HepG2 (cell line): ENCODE data around the gene HNRNPAB.

Experiments used
- NFIB ChIP-seq: sonication (generic); formaldehyde crosslinking; IDR thresholded peaks from 2 replicates; pipeline ENCODE4 v1.9.0; 2021; ENCODE audit warnings: missing genetic modification reagents, mild to moderate bottlenecking, borderline replicate concordance
- SRSF4 ChIP-seq: fragments of 200-400 bp; formaldehyde crosslinking; IDR thresholded peaks from one replicate; pipeline ENCODE4 v1.6.1; 2018; ENCODE audit warnings: mild to moderate bottlenecking, low read depth, low read length, moderate library complexity; ENCODE audit not compliant: poor library complexity, severe bottlenecking
- TCF7L2 ChIP-seq: IDR thresholded peaks from 2 replicates; pipeline ENCODE4 v1.6.1; 2011; ENCODE audit warnings: mild to moderate bottlenecking, low read depth, low read length, moderate library complexity
- YY1 ChIP-seq: IDR thresholded peaks from 2 replicates; pipeline ENCODE4 v1.6.1; 2011; ENCODE audit warnings: low read length, low read depth, moderate library complexity, mild to moderate bottlenecking; ENCODE audit not compliant: insufficient read depth, insufficient replicate concordance

GRCh38 chr5:178213003-178213461, 8.7 kb downstream of the HNRNPAB start:
- TF ChIP-seq SRSF4 (no peak), YY1 (no peak), NFIB (CRISPR knock-in tag) (no peak), TCF7L2 (no peak)
